ENCODE data around the gene ADGRF3.
"Not testable (repeated sequence)": the region's sequence is repeated elsewhere in the genome, so short reads cannot be mapped to it uniquely, and the experiment has no call there.

Gene ADGRF3

DNA sequence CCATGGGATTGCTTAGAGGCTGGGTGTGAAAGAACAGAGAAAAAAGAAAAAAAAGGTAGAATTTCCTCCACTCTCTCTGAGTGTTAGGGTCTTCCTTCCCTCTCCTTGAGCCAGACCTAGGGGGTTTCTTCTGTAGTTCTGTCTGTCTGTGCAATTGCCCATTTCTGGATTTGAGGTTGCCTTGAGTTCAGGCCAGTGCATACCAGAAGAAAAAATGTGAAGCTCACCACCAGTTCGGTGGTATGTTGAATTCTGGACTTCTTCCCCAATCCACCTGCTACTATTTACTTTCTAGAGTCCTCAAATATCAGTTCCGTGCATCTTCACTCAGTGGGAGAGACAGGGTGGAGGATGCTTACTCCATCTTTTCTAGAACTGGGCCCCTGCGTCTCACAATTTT is 16.0 kb downstream of the ADGRF3 start:
- in situ Hi-C loops (cut with MboI; ENCODE audit: low pct_unique_long_range_greater_than_20kb, low sequenced_read_pairs, unreplicated experiment), result no loop called here
- no peak for DNase-seq (ENCODE audit: low spot score)
- no peak for TF ChIP-seq CTCF (IDR thresholded peaks at IDR 0.05; ENCODE audit: extremely low read depth, insufficient read depth, missing control alignments)

- in situ Hi-C loops (cut with MboI; ENCODE audit: low pct_unique_long_range_greater_than_20kb, low sequenced_read_pairs, unreplicated experiment), result no loop called here
- DNase-seq (ENCODE audit: low spot score), result peak; percentile 75
- TF ChIP-seq CTCF (IDR thresholded peaks at IDR 0.05; ENCODE audit: extremely low read depth, insufficient read depth, missing control alignments), result peak; percentile 90
Observed at GRCh38 chr2:26330114-26330549, 16.5 kb downstream of the ADGRF3 start.

GRCh38 chr2:26329083-26329482 is 17.5 kb downstream of the ADGRF3 start:
- DNase-seq (ENCODE audit: low spot score); in situ Hi-C loops (cut with MboI; ENCODE audit: low pct_unique_long_range_greater_than_20kb, low sequenced_read_pairs, unreplicated experiment): not testable (repeated sequence)

- in situ Hi-C loops (cut with MboI; ENCODE audit: low pct_unique_long_range_greater_than_20kb, low sequenced_read_pairs, unreplicated experiment), result no loop called here
Observed at GRCh38 chr2:26327291-26328272, 19.0 kb downstream of the ADGRF3 start.

DNA sequence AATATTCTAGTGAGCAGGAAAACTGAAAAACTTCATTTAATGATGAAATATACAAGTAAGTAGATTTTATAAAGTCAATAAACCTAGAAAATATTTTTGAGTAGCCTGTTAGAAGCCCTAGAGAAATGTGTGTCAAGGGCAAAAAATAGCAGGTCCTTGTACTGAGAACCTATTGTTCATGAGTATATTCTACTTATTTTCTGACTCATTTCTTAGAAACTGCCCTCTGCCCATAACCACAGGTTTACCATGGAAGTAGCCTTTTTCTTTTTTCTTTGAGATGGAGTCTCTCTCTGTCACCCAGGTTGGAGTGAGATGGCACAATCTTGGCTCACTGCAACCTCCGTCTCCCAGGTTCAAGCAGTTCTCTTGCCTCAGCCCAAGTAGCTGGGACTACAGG is 20.1 kb downstream of the ADGRF3 start:
- in situ Hi-C loops (cut with MboI; ENCODE audit: low pct_unique_long_range_greater_than_20kb, low sequenced_read_pairs, unreplicated experiment), result no loop called here
- TF ChIP-seq CTCF (IDR thresholded peaks at IDR 0.05; ENCODE audit: extremely low read depth, insufficient read depth, missing control alignments), result no peak
- DNase-seq (ENCODE audit: low spot score), result no peak

More at GRCh38 chr2:26327291-26328272, 19.0 kb downstream of the ADGRF3 start:
- no peak for TF ChIP-seq CTCF (IDR thresholded peaks at IDR 0.05; ENCODE audit: extremely low read depth, insufficient read depth, missing control alignments)
- DNase-seq (ENCODE audit: low spot score), result no peak

GRCh38 chr2:26325851-26326250 is 20.7 kb downstream of the ADGRF3 start:
- no peak for DNase-seq (ENCODE audit: low spot score)
- TF ChIP-seq CTCF (IDR thresholded peaks at IDR 0.05; ENCODE audit: extremely low read depth, insufficient read depth, missing control alignments), result no peak
- in situ Hi-C loops (cut with MboI; ENCODE audit: low pct_unique_long_range_greater_than_20kb, low sequenced_read_pairs, unreplicated experiment), result no loop called here

GRCh38 chr2:26324903-26325302 is 21.7 kb downstream of the ADGRF3 start:
- in situ Hi-C loops (cut with MboI; ENCODE audit: low pct_unique_long_range_greater_than_20kb, low sequenced_read_pairs, unreplicated experiment), result no loop called here
- no peak for DNase-seq (ENCODE audit: low spot score)
- no peak for TF ChIP-seq CTCF (IDR thresholded peaks at IDR 0.05; ENCODE audit: extremely low read depth, insufficient read depth, missing control alignments)

DNA sequence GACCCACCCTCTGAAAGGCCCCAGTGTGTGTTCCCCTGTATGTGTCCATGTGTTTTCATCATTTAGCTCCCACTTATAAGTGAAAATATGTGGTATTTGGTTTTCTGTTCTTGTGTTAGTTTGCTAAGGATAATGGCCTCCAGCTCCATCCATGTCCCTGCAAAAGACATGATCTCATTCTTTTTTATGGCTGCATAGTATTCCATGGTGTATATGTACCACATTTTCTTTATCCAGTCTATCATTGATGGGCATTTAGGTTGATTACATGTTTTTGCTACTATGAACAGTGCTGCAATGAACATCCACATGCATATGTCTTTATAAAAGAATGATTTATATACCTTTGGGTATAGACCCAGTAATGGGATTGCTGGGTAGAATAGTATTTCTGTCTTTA is 22.1 kb downstream of the ADGRF3 start:
- DNase-seq (ENCODE audit: low spot score); in situ Hi-C loops (cut with MboI; ENCODE audit: low pct_unique_long_range_greater_than_20kb, low sequenced_read_pairs, unreplicated experiment): not testable (repeated sequence)

Data from GM13977 (cell line).